ENCODE results near the gene PDE1C. TPM values are rescaled to one million over a fixed set of nuclear protein-coding genes. Genes with fewer than 3 reads are reported as not detected.

The PDE1C gene
- total RNA-seq, 1 experiment from 2014 or later = 1.3 TPM

DNA sequence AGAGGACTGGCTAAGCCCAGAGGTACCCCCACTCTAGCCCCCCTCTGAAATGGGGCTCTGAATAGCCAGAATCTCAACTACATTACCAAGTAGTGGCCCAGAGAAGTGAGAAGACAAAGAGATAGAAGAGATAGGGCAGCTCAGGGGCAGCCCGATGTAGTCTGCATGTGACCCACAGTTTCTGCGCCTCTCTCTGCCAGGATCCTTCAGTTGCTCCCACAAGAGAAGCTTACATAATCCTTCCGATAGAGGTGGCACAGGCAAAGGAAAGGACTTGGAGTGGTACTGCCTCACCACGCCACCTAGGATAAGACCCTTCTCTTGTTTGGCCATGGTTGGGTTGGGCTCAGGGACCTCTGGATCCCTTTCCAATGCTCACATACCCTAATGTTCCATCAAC lies 5.4 kb upstream of the PDE1C start:
- DNase-seq (ENCODE audit: low read depth) = no peak

- DNase-seq (ENCODE audit: low read depth) = no peak
These were observed 4.8 kb upstream of the PDE1C start for GRCh38 chr7:32074787-32075585.

GRCh38 chr7:32073533-32073932 lies 3.3 kb upstream of the PDE1C start:
- DNase-seq (ENCODE audit: low read depth) = no peak

DNA sequence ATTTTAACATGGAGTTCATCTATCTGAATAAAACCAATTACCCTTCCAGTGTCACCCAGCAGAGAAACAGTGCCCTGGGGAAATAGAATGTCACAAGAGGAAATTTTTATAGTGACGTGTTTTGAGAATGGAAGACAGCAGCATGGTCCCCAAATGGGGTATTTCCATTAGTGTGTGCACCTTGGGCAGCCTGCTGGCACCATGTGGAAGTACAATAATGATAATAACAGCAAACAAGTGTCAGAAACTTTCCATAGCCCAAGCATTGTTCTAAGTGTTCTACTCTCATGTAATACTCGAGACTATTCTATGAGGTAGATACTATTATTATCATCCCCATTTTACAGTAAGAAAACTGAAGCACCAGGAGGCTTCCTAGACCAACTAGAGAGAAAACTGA lies 2.2 kb upstream of the PDE1C start:
- no peak for DNase-seq (ENCODE audit: low read depth)

DNA sequence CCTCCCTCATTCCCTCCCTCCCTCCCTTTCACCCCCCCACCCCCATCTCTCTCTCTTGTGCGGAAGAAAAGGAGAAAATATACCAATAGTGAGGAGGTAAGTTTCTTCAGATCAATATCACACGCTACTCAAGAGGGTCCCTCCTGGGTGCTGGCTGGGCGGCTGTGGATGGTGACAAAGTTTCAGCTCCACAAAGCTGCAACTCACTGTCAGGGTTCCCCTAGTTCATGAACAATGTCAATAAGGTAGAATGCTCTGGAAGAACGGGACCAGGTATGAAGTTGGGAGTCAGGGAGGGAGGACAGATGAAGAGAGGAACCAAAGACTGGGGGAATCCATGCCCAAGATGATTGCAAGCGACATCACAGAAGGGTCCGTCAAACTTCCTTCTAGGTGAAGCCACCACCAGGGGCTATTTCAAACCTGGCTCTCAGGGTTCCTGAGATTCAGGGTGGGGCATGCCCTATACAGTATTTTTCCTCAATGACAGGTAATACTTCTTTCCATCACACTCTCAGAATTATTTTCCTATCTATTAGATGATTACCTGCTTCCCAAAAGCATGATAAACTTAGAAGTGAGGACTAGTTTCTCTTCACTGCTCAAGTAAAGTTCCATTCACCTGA lies 1.4 kb upstream of the PDE1C start:
- DNase-seq (ENCODE audit: low read depth) = no peak

- DNase-seq (ENCODE audit: low read depth) = no peak
These were observed 179 bp downstream of the PDE1C start for GRCh38 chr7:32070051-32070405.

DNA sequence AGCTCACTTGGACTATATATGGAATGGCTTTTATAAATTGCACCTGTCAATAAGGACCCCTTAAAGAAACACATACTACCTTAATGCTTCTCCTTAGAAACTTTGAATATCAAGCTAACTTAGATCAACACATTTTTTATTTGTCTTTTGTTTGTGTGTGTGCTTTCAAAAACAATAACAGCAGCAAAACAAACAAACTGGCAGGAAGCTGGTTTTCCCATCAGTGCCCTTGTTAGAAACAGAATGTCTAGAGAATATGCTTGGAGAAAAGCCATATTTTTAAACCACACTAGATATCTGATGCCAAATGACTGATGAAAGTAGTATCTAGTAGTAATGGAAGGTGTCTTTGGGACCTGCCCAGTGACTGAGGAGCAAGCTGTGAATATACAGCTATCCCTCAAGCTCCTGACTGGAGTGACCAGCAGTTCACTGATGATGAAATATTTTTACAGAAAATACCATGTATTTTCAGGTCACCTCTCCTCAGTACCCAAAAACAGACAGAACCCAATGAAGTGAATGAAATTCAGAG lies 1.0 kb downstream of the PDE1C start:
- DNase-seq (ENCODE audit: low read depth) = no peak

GRCh38 chr7:32068411-32069101 lies 1.7 kb downstream of the PDE1C start:
- DNase-seq (ENCODE audit: low read depth) = no peak

- DNase-seq (ENCODE audit: low read depth) = no peak
These were observed 3.8 kb downstream of the PDE1C start for GRCh38 chr7:32066441-32066840.

- no peak for DNase-seq (ENCODE audit: low read depth)
These were observed 6.6 kb downstream of the PDE1C start for GRCh38 chr7:32063614-32064013.

DNA sequence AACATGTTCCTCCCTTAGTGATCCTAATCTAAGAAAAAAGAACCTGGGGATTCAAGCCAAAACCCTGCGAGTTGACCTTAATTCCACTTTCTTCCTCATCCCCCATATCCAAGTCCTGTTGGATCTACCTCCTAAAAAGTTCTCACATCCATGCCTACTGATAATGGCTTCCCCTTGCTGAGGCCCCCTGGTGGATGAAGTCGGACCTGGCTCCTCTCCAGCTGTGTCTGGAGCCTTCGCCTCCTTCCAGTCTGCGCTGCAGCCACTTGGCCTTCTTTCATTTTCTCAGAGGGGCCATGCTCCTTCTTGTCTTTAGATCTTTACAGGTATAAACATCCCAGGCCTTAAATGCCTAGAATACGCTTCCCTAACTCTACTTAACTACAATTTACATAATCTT lies 8.1 kb downstream of the PDE1C start:
- peak; percentile 44 for DNase-seq (ENCODE audit: low read depth)

DNA sequence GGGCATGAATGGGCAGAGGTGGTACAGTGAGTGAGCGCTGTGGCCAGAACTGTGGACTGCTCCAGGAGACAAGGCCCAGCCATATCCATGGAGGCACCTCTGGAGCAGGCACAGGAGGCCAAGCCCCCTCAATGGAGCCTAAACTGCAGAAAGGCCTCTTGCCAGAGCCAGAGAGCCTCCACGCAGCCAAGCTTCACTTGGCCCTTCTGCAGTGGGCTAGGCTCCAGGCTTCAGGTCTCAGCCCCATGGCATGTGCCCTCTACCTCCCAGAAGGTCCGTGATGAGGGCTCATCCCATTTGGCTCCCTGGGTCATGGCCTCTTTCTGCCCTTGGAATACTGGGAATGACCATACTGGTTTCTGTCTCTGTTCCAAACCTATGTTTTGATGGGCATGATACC lies 8.9 kb downstream of the PDE1C start:
- no peak for DNase-seq (ENCODE audit: low read depth)

- DNase-seq (ENCODE audit: low read depth) = no peak
These were observed 10.8 kb downstream of the PDE1C start for GRCh38 chr7:32059289-32060011.

DNA sequence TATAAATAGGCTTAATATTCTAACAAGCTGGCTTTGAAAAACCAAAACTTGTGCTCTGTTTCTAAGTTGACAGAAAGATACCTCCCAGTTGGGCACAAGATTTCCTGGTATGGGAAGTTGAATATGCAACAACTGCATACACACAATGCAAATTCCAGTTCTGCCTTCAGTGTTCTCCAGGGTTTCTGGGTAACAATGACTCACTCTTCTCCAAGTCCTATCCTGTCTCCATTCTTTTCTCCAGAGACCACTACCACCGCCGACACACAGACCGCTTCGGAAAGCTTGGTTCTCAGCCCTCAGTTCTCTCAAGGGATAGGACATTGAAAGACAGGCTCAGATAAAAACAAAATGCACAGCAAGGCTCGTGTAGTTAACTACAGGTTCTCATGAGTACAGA lies 12.2 kb downstream of the PDE1C start:
- DNase-seq (ENCODE audit: low read depth) = no peak

GRCh38 chr7:32056767-32057166 lies 13.4 kb downstream of the PDE1C start:
- no peak for DNase-seq (ENCODE audit: low read depth)

- no peak for DNase-seq (ENCODE audit: low read depth)
These were observed 17.0 kb downstream of the PDE1C start for GRCh38 chr7:32053204-32053603.

GRCh38 chr7:32051128-32051527 lies 19.1 kb downstream of the PDE1C start:
- no peak for DNase-seq (ENCODE audit: low read depth)

- no peak for DNase-seq (ENCODE audit: low read depth)
These were observed 20.6 kb downstream of the PDE1C start for GRCh38 chr7:32049599-32049998.

- peak; percentile 21 for DNase-seq (ENCODE audit: low read depth)
These were observed 21.2 kb downstream of the PDE1C start for GRCh38 chr7:32048970-32049491.

DNA sequence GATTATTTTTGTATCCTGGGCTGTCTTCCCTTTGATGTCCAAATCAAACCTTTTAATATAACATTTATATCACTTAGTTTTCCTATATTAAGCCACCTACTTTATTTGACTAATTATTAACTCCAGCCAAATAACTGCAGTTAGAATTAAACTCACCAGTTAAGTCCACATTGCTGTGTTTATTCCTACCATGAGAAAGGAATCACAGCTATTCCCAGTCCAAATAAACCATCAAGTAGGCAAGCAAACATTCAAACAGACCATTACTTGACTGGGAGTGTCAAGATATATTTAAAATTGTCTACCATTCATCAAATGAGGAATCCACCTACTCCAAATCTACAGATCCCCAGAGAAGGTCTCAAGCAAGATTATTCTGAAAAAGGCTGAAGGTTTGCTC lies 22.4 kb downstream of the PDE1C start:
- no peak for DNase-seq (ENCODE audit: low read depth)

DNA sequence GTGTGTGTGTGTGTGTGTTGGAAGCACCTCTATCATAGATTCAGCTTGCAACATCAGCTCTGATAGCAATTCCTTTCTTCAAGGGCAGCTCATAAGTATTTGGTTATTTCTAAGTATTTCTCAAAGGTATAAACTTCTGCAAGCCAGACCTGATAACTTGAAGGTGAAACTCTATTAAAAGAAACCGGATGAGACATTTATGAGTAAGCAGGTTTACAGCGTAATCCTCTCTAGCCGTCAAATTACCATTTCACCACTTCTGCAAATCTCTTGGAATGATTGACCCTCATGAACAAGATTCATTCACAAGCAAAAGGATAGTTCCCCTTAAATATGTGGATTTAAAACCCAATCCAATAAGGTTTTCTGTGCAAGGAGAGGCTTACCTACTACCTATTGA lies 23.1 kb downstream of the PDE1C start:
- no peak for DNase-seq (ENCODE audit: low read depth)

Measured in HT1080 (cell line).